NCI-H146 treated with DMSO at 0.1 percent for 48 hours (cell line): Measurements from ENCODE around the gene RNF223.

Experiments
- DNase-seq: peaks from one replicate; lab custom pipeline; 2025; ENCODE audit not compliant: unreplicated experiment; lab: John Stamatoyannopoulos, UW

The RNF223 gene

GRCh38 chr1:1073743-1074587 is at the start of gene RNF223:
Gene RNF223 (minus strand): TSS chr1:1074306. CDS start chr1:1072566, 1,740 bp downstream.
- peak; percentile 40 for DNase-seq

- DNase-seq, result no peak
Observed at GRCh38 chr1:1122981-1123480, 48.9 kb upstream of the RNF223 start.

GRCh38 chr1:1122078-1122811 is 48.1 kb upstream of the RNF223 start:
- DNase-seq, result no peak

- no peak for DNase-seq
Observed at GRCh38 chr1:1121611-1122077, 47.5 kb upstream of the RNF223 start.

GRCh38 chr1:1120866-1121591 is 46.9 kb upstream of the RNF223 start:
- DNase-seq, result peak; percentile 79

GRCh38 chr1:1120096-1120495 is 46.0 kb upstream of the RNF223 start:
- no peak for DNase-seq

GRCh38 chr1:1119272-1119890 is 45.3 kb upstream of the RNF223 start:
- DNase-seq, result no peak

- DNase-seq, result no peak
Observed at GRCh38 chr1:1118876-1119220, 44.7 kb upstream of the RNF223 start.

- DNase-seq, result no peak
Observed at GRCh38 chr1:1118011-1118875, 44.1 kb upstream of the RNF223 start.

GRCh38 chr1:1117469-1117831 is 43.3 kb upstream of the RNF223 start:
- DNase-seq, result no peak

GRCh38 chr1:1116701-1117468 is 42.8 kb upstream of the RNF223 start:
- DNase-seq, result no peak

GRCh38 chr1:1115786-1116700 is 41.9 kb upstream of the RNF223 start, which contains the start of gene C1orf159:
Gene C1orf159 (minus strand): TSS chr1:1116089. CDS start chr1:1091543, 24,546 bp downstream.
- peak; percentile 87 for DNase-seq

GRCh38 chr1:1115136-1115785 is 41.2 kb upstream of the RNF223 start:
- DNase-seq, result no peak

GRCh38 chr1:1114431-1114830 is 40.3 kb upstream of the RNF223 start:
- no peak for DNase-seq

- DNase-seq, result no peak
Observed at GRCh38 chr1:1112237-1112985, 38.3 kb upstream of the RNF223 start.

GRCh38 chr1:1111516-1112236 is 37.6 kb upstream of the RNF223 start:
- no peak for DNase-seq
